ENCODE measurements around the gene RIBC1. TPM values are rescaled to one million over a fixed set of nuclear protein-coding genes. Genes with fewer than 3 reads are reported as not detected.

The RIBC1 gene
- total RNA-seq, 3 donors from 2014 or later (not counting 1 experiment from before 2014, with no cell fraction given): 0.85 to 2.1 (median 1.1) TPM

GRCh38 chrX:53429755-53430154 lies 7.1 kb downstream of the RIBC1 start:
- intact Hi-C loops (cut with micrococcal nuclease): no loop called here
- no peak for DNase-seq
- H3K27me3 Mint-ChIP-seq (ENCODE audit: low read depth in 2 of 2): no peaks in the 10 kb centered on the region
- H3K4me3 Mint-ChIP-seq: no peak overlapping the region
- H3K9me3 Mint-ChIP-seq: no peaks in the 10 kb centered on the region
- no peaks in the 10 kb centered on the region for H3K9me3 ChIP-seq (ENCODE audit: control insufficient read depth, insufficient read depth, low read length)
- over 99% methylated on average over 8 of the region's 8 CpGs for WGBS (ENCODE audit: insufficient coverage)
- no peak overlapping the region for H3K27ac ChIP-seq (ENCODE audit: low read length)
- ATAC-seq: no peak
- no peak for TF ChIP-seq CTCF (IDR thresholded peaks at IDR 0.05)
- peaks cover 12% of the 10 kb centered on the region for H3K36me3 ChIP-seq (ENCODE audit: control insufficient read depth, insufficient read depth, low read length)
- H3K27ac Mint-ChIP-seq: peak overlapping the region in 1 of 2 donors; percentile 27
- no peaks in the 10 kb centered on the region for H3K36me3 Mint-ChIP-seq
- H3K4me1 Mint-ChIP-seq: peaks cover 9 to 14% of the 10 kb centered on the region in 2 donors
- H3K4me1 ChIP-seq (ENCODE audit: control insufficient read depth, insufficient read depth, low read length): peaks cover 11% of the 10 kb centered on the region
- H3K27me3 ChIP-seq (ENCODE audit: control insufficient read depth, insufficient read depth, low read length): no peaks in the 10 kb centered on the region
- no peak overlapping the region for H3K4me3 ChIP-seq (ENCODE audit: low read length)

GRCh38 chrX:53430231-53430630 lies 7.6 kb downstream of the RIBC1 start:
- H3K36me3 Mint-ChIP-seq: no peaks in the 10 kb centered on the region
- no peak overlapping the region for H3K4me3 Mint-ChIP-seq
- no peak for TF ChIP-seq CTCF (IDR thresholded peaks at IDR 0.05)
- intact Hi-C loops (cut with micrococcal nuclease): no loop called here
- Histone ChIP-seq H3K9me3 (ENCODE audit: control insufficient read depth, insufficient read depth, low read length) (no peaks in the 10 kb centered on the region), H3K36me3 (ENCODE audit: control insufficient read depth, insufficient read depth, low read length) (peaks cover 12% of the 10 kb centered on the region), H3K4me3 (ENCODE audit: low read length) (no peak overlapping the region), H3K4me1 (ENCODE audit: control insufficient read depth, insufficient read depth, low read length) (peaks cover 12% of the 10 kb centered on the region), H3K27me3 (ENCODE audit: control insufficient read depth, insufficient read depth, low read length) (no peaks in the 10 kb centered on the region), H3K27ac (ENCODE audit: low read length) (no peak overlapping the region)
- H3K27me3 Mint-ChIP-seq (ENCODE audit: low read depth in 2 of 2): no peaks in the 10 kb centered on the region
- peaks cover 11 to 15% of the 10 kb centered on the region in 2 donors for H3K4me1 Mint-ChIP-seq
- no peaks in the 10 kb centered on the region for H3K9me3 Mint-ChIP-seq
- peak overlapping the region in 1 of 2 donors; percentile 27 for H3K27ac Mint-ChIP-seq
- 97% methylated on average over 9 of the region's 9 CpGs for WGBS (ENCODE audit: insufficient coverage)
- ATAC-seq (no peak), DNase-seq (no peak)

- no peaks in the 10 kb centered on the region for H3K36me3 Mint-ChIP-seq
- peak; percentile 97 to 98 (median 98) for ATAC-seq
- H3K9me3 Mint-ChIP-seq: no peaks in the 10 kb centered on the region
Measured at GRCh38 chrX:53433651-53434639, 11.3 kb downstream of the RIBC1 start, which contains the start of gene HSD17B10. TSS of gene HSD17B10 (minus strand) at chrX:53434370. CDS start at chrX:53434345, 25 bp downstream.

More at GRCh38 chrX:53433651-53434639, 11.3 kb downstream of the RIBC1 start, which contains the start of gene HSD17B10:
- TF ChIP-seq CTCF (IDR thresholded peaks at IDR 0.05): no peak
- peak within 1 kb of the TSS; percentile 93 for H3K4me3 Mint-ChIP-seq
- Histone ChIP-seq H3K27me3 (ENCODE audit: control insufficient read depth, insufficient read depth, low read length) (no peaks in the 10 kb centered on the region), H3K4me1 (ENCODE audit: control insufficient read depth, insufficient read depth, low read length) (peaks cover 12% of the 10 kb centered on the region), H3K36me3 (ENCODE audit: control insufficient read depth, insufficient read depth, low read length) (peaks cover 12% of the 10 kb centered on the region), H3K27ac (ENCODE audit: low read length) (peak within 1 kb of the TSS; percentile 74), H3K9me3 (ENCODE audit: control insufficient read depth, insufficient read depth, low read length) (no peaks in the 10 kb centered on the region), H3K4me3 (ENCODE audit: low read length) (peak within 1 kb of the TSS; percentile 68)
- intact Hi-C loops (cut with micrococcal nuclease): loop anchor here (1.0 kb wide), 1 partner anchor 12 kb away; the partner anchor contains the start of genes RIBC1 and SMC1A
- 15% methylated on average over 53 of the region's 61 CpGs for WGBS (ENCODE audit: insufficient coverage)
- H3K4me1 Mint-ChIP-seq: peaks cover 11 to 15% of the 10 kb centered on the region in 2 donors
- DNase-seq: peak; percentile 79 to 90
- H3K27ac Mint-ChIP-seq: peak within 1 kb of the TSS; percentile 86 to 94
- peaks cover 5 to 8% of the 10 kb centered on the region in 2 donors for H3K27me3 Mint-ChIP-seq (ENCODE audit: low read depth in 2 of 2)

All from natural killer cell (primary cell).